H9 (cell line): ENCODE data around the gene MRTFB. TPM values are rescaled to one million over a fixed set of nuclear protein-coding genes. Genes with fewer than 3 reads are reported as not detected.

Experiments used
- DNase-seq: peaks from one replicate; pipeline ENCODE4 v3.0.0-alpha.2; 2017
- H2AFZ ChIP-seq: one replicate; pipeline ENCODE4 v1.6.1; 2013; ENCODE audit warnings: mild to moderate bottlenecking, low read length, control low read depth, moderate library complexity
- H2AK5ac ChIP-seq: 2 replicates; pipeline ENCODE4 v1.6.1; 2013; ENCODE audit warnings: low read length, control low read depth, mixed read lengths; ENCODE audit not compliant: insufficient read length
- H2BK120ac ChIP-seq: one replicate; pipeline ENCODE4 v1.6.1; 2013; ENCODE audit warnings: low read depth, mild to moderate bottlenecking, low read length, control low read depth, inconsistent platforms; ENCODE audit not compliant: poor library complexity, severe bottlenecking
- H2BK12ac ChIP-seq: 2 replicates; pipeline ENCODE4 v1.6.1; 2013; ENCODE audit warnings: low read length, control low read depth, mixed read lengths, low read depth; ENCODE audit not compliant: insufficient read length
- H2BK15ac ChIP-seq: 2 replicates; pipeline ENCODE4 v1.6.1; 2013; ENCODE audit warnings: low read depth, low read length, control low read depth
- H2BK20ac ChIP-seq: one replicate; pipeline ENCODE4 v1.6.1; 2013; ENCODE audit warnings: low read depth, mild to moderate bottlenecking, low read length, control low read depth, inconsistent platforms; ENCODE audit not compliant: poor library complexity, severe bottlenecking
- H2BK5ac ChIP-seq: 2 replicates; pipeline ENCODE4 v1.6.1; 2013; ENCODE audit warnings: low read length, control low read depth, mixed read lengths; ENCODE audit not compliant: insufficient read length
- H3K14ac ChIP-seq: 2 replicates; pipeline ENCODE4 v1.6.1; 2013; ENCODE audit warnings: low read length, control low read depth; ENCODE audit not compliant: insufficient read depth
- H3K18ac ChIP-seq: 2 replicates; pipeline ENCODE4 v1.6.1; 2013; ENCODE audit warnings: low read depth, mild to moderate bottlenecking, mixed read lengths, low read length, control low read depth; ENCODE audit not compliant: insufficient read length
- H3K23ac ChIP-seq: 2 replicates; pipeline ENCODE4 v1.6.1; 2013; ENCODE audit warnings: low read length, control low read depth, mixed read lengths, low read depth; ENCODE audit not compliant: insufficient read length
- H3K23me2 ChIP-seq: 2 replicates; pipeline ENCODE4 v1.6.1; 2013; ENCODE audit warnings: low read depth, mild to moderate bottlenecking, mixed read lengths, low read length, control low read depth; ENCODE audit not compliant: insufficient read length, poor library complexity, severe bottlenecking
- H3K27ac ChIP-seq: 2 replicates; pipeline ENCODE4 v1.5.1; 2013; ENCODE audit warnings: low read length, control low read depth, mixed read lengths, low read depth; ENCODE audit not compliant: insufficient read length
- H3K27me3 ChIP-seq: 2 replicates; pipeline ENCODE4 v1.6.1; 2013; ENCODE audit warnings: low read length, control low read depth, inconsistent platforms; ENCODE audit not compliant: insufficient read depth
- H3K4ac ChIP-seq: 2 replicates; pipeline ENCODE4 v1.6.1; 2013; ENCODE audit warnings: low read depth, mild to moderate bottlenecking, control low read depth, inconsistent platforms, low read length, moderate library complexity
- H3K4me1 ChIP-seq: 2 replicates; pipeline ENCODE4 v1.6.1; 2013; ENCODE audit warnings: low read length, control low read depth, inconsistent platforms; ENCODE audit not compliant: insufficient read depth
- H3K4me2 ChIP-seq: 2 replicates; pipeline ENCODE4 v1.6.1; 2013; ENCODE audit warnings: low read length, control low read depth, mixed read lengths; ENCODE audit not compliant: insufficient read length, insufficient read depth
- H3K56ac ChIP-seq: 2 replicates; pipeline ENCODE4 v1.6.1; 2013; ENCODE audit warnings: low read depth, mild to moderate bottlenecking, mixed read lengths, low read length, control low read depth; ENCODE audit not compliant: insufficient read length
- H3K79me1 ChIP-seq: 2 replicates; pipeline ENCODE4 v1.6.1; 2013; ENCODE audit warnings: low read depth, mild to moderate bottlenecking, moderate library complexity, low read length, control low read depth, inconsistent platforms; ENCODE audit not compliant: insufficient read depth, poor library complexity, severe bottlenecking
- H3K79me2 ChIP-seq: 2 replicates; pipeline ENCODE4 v1.6.1; 2013; ENCODE audit warnings: low read length, control low read depth, inconsistent platforms; ENCODE audit not compliant: insufficient read depth
- H3K9ac ChIP-seq: 2 replicates; pipeline ENCODE4 v1.6.1; 2013; ENCODE audit warnings: low read length, control low read depth, mixed read lengths; ENCODE audit not compliant: insufficient read length; ENCODE audit errors: extremely low read depth
- H3K9me3 ChIP-seq: one replicate; pipeline ENCODE4 v1.6.1; 2013; ENCODE audit warnings: low read depth, low read length, inconsistent platforms; ENCODE audit not compliant: control insufficient read depth
- H3T11ph ChIP-seq: one replicate; pipeline ENCODE4 v1.6.1; 2013; ENCODE audit warnings: mild to moderate bottlenecking, low read length, control low read depth, inconsistent platforms
- H4K20me1 ChIP-seq: one replicate; pipeline ENCODE4 v1.6.1; 2013; ENCODE audit not compliant: control insufficient read depth, insufficient read length, insufficient read depth
- H4K5ac ChIP-seq: 2 replicates; pipeline ENCODE4 v1.6.1; 2013; ENCODE audit warnings: low read depth, mild to moderate bottlenecking, mixed read lengths, low read length, control low read depth; ENCODE audit not compliant: insufficient read length
- H4K8ac ChIP-seq: replicated peaks from 2 replicates; pipeline ENCODE4 v1.6.1; 2013; ENCODE audit warnings: low read length, control low read depth, mixed read lengths, low read depth; ENCODE audit not compliant: insufficient read length
- H4K91ac ChIP-seq: 2 replicates; pipeline ENCODE4 v1.6.1; 2013; ENCODE audit warnings: low read depth, mild to moderate bottlenecking, moderate library complexity, mixed read lengths, low read length, control low read depth; ENCODE audit not compliant: insufficient read length
- H3K27ac Mint-ChIP-seq, 3 experiments: 2 replicates in 2 of 3; 3 replicates in 1 of 3; pipeline ENCODE4 v1.8.0; 2020 to 2021; ENCODE audit warnings: mixed read lengths in 3 of 3, mild to moderate bottlenecking in 1 of 3, moderate library complexity in 1 of 3
- H3K27me3 Mint-ChIP-seq: 2 replicates; pipeline ENCODE4 v1.8.0; 2021; ENCODE audit warnings: low read depth, mild to moderate bottlenecking, moderate library complexity, mixed read lengths
- H3K36me3 Mint-ChIP-seq, 3 experiments: 2 replicates in 2 of 3; 3 replicates in 1 of 3; pipeline ENCODE4 v1.8.0; 2020 to 2021; ENCODE audit warnings: low read depth in 3 of 3, mixed read lengths in 3 of 3; ENCODE audit not compliant: insufficient read depth in 1 of 3
- H3K4me1 Mint-ChIP-seq, 2 experiments: 2 replicates each; pipeline ENCODE4 v1.8.0; 2020; ENCODE audit warnings: mixed read lengths in 2 of 2
- H3K4me3 Mint-ChIP-seq, 2 experiments: 2 replicates in 1 of 2; 3 replicates in 1 of 2; pipeline ENCODE4 v1.8.0; 2020 to 2021; ENCODE audit warnings: mild to moderate bottlenecking in 2 of 2, mixed read lengths in 2 of 2, moderate library complexity in 1 of 2
- H3K9me3 Mint-ChIP-seq, 2 experiments: 2 replicates in 1 of 2; 3 replicates in 1 of 2; pipeline ENCODE4 v1.8.0; 2020; ENCODE audit warnings: mild to moderate bottlenecking in 2 of 2, mixed read lengths in 2 of 2, moderate library complexity in 1 of 2
- WGBS: extraction: QIAGEN DNeasy Blood & Tissue Kit; methylation state at CpG from one replicate; pipeline ENCODE4 v1.1.7; 2013; ENCODE audit warnings: missing lambda C conversion rate, low lambda C conversion rate, mixed read lengths; ENCODE audit not compliant: insufficient read length; ENCODE audit errors: extremely low coverage; 5-methylcytosine and 5-hydroxymethylcytosine counted together
- total RNA-seq: library from RNA; stranded (reverse); gene quantifications from 2 replicates; pipeline ENCODE4 v1.2.1, GENCODE V29; 2021
- TF ChIP-seq, protein P1 (sequence below): fragments of 200-600 bp; sonication (generic); conservative IDR thresholded peaks from 3 replicates; pipeline ENCODE4 v1.8.0; 2021; ENCODE audit warnings: antibody characterized with exemption, mild to moderate bottlenecking

MRTFB gene
- total RNA-seq, 1 experiment from 2014 or later = 29.9 TPM

- no peak for DNase-seq
- no peak overlapping the region for H3K56ac ChIP-seq
- no peak overlapping the region for H3T11ph ChIP-seq
- no peaks in the 10 kb centered on the region for H3K27me3 ChIP-seq
- H3K9ac ChIP-seq = no peak overlapping the region
- no peak overlapping the region for H4K91ac ChIP-seq
- Mint-ChIP-seq H3K36me3 (peaks cover 0 to 14% (median 0%) of the 10 kb centered on the region in 3 experiments; a peak in 3 of 7 replicates), H3K27ac (no peak overlapping the region), H3K27me3 (no peaks in the 10 kb centered on the region; the same call in none of the 2 replicates), H3K4me1 (no peaks in the 10 kb centered on the region), H3K4me3 (no peak overlapping the region), H3K9me3 (peaks cover 11 to 16% of the 10 kb centered on the region in 2 experiments)
- H3K79me2 ChIP-seq = no peaks in the 10 kb centered on the region
- no peaks in the 10 kb centered on the region for H3K79me1 ChIP-seq
- no peak overlapping the region for H3K18ac ChIP-seq
- no peaks in the 10 kb centered on the region for H3K9me3 ChIP-seq
- H3K27ac ChIP-seq = no peak overlapping the region
- no peak overlapping the region for H4K5ac ChIP-seq
- H3K14ac ChIP-seq = no peak overlapping the region
- no peak overlapping the region for H3K23ac ChIP-seq
- no peak overlapping the region for H2BK5ac ChIP-seq
- H3K4me1 ChIP-seq = no peaks in the 10 kb centered on the region
- TF ChIP-seq, protein P1, sequence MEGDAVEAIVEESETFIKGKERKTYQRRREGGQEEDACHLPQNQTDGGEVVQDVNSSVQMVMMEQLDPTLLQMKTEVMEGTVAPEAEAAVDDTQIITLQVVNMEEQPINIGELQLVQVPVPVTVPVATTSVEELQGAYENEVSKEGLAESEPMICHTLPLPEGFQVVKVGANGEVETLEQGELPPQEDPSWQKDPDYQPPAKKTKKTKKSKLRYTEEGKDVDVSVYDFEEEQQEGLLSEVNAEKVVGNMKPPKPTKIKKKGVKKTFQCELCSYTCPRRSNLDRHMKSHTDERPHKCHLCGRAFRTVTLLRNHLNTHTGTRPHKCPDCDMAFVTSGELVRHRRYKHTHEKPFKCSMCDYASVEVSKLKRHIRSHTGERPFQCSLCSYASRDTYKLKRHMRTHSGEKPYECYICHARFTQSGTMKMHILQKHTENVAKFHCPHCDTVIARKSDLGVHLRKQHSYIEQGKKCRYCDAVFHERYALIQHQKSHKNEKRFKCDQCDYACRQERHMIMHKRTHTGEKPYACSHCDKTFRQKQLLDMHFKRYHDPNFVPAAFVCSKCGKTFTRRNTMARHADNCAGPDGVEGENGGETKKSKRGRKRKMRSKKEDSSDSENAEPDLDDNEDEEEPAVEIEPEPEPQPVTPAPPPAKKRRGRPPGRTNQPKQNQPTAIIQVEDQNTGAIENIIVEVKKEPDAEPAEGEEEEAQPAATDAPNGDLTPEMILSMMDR = no peak
- H3K23me2 ChIP-seq = no peaks in the 10 kb centered on the region
- no peak overlapping the region for H3K4me2 ChIP-seq
- no peak overlapping the region for H2BK20ac ChIP-seq
- no peak overlapping the region for H2AFZ ChIP-seq
- H2BK15ac ChIP-seq = no peak overlapping the region
- no peak overlapping the region for H4K8ac ChIP-seq
- no peak overlapping the region for H3K4ac ChIP-seq
- no CpG with 5 or more reads among the region's 10 CpGs for WGBS
- H4K20me1 ChIP-seq = no peaks in the 10 kb centered on the region
- H2BK12ac ChIP-seq = no peak overlapping the region
- H2AK5ac ChIP-seq = no peak overlapping the region
- H2BK120ac ChIP-seq = no peak overlapping the region
These were observed 13.2 kb upstream of the MRTFB start for GRCh38 chr16:14057878-14058382.
